ENCODE measurements around the gene RMRP.
A peak's percentile ranks its signal among the peaks of the same experiment; 100 is the strongest.
"Not testable (repeated sequence)": the region's sequence is repeated elsewhere in the genome, so short reads cannot be mapped to it uniquely, and the experiment has no call there.

RMRP gene

DNA sequence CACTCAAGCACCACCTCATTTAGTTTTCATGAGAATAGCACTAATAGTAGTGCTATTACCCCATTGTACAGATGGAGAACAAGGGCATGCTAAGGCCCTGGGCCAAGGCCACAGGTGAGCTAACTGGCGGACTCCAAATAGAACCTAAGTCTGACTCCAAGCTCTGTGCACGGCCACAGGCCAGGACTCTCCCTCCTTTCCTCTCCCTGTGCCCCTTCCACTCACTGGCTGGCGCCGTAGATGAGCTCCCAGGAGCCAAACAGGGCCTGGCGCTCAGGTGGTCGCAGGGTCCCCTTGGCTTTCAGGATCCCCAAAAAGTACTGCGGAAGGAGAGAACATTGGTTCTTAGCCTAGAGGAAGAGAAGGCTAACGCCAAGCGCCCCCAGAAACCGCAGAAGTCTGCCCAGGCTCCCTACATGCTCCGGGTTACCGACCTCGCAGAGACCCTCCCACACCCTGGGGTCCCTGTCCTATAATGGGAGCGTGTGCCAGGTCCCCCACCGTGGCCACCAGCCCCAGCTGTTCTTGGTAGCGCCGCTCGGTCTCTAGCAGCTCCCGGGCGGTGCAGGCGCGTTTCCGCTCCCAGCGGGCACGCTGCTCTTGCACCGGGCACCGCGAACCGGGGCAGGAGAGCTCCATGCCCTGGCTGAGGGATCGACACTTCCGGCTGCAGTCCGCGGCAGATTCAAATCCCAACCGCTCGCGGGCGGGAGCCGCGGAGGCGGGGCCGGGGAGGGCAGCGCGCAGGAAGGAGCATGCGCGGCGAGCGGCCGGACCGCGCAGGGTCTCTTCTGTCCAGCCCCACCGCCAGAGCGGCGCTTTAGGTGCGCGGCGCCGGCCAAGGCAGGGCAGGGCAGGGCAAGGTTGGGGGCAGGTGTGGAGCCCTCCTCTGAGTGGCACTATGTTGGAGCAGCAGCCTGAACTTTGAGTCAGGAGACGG, 7.0 kb upstream of the RMRP start, which contains the start of gene ARHGEF39:
Gene ARHGEF39, minus strand, starts transcription at position 665 of the 940 bp plus-strand sequence. Its CDS starts 26 bp downstream, at position 639.
- peak; percentile 73 for DNase-seq

GRCh38 chr9:35662437-35662836, 4.6 kb upstream of the RMRP start:
- DNase-seq, result no peak

DNA sequence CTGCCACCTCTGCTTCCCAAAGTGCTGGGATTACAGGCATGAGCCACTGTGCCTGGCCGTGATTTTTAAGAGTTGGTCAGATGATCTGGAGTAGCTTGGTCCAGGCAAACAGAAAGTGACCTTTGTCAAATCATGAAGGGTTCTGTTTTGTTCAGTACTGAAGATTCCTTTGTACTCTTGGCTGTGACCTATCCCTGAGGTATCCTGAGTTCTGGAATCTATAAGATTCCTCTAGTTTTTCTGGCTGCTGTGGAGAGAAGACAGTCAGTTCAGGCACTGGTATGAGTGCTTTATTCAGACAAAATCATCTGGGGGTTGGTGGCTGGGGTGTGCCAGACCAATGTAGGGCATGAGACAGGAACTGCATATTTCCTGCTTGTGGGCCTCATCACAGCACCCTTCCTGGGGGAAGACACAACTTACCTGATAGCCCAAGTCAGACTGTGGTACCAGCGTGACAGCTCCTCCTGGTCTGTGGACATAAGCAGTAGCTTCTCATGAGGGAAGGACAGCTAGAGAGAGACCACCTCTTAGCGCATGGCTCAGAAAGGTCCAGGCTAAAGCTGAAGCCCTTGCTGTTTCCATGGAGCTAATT, 4.0 kb upstream of the RMRP start:
- peak; percentile 26 for DNase-seq

DNA sequence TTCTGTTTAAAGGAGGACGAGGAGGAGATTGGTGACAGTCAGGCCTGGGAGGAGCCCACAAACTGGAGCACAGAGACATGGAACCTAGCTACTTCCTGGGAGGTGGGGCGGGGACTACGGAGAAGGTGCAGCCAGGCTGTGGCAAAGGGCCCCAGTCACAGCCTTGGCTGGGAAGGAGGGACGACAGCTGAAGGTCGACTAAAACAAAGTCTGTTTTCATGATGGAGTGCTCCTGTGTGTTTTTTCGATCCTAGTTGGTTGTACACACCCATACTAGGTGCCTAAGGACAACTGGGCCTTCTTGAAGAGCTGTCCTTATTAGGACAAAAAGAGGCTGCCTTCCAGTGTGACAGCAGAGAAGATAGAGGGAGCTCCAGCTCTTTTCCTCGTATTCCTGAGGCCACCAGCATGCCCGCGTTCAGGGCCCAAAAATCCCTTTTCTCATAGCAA, 3.2 kb upstream of the RMRP start:
- no peak for DNase-seq

GRCh38 chr9:35659340-35659739, 1.5 kb upstream of the RMRP start:
- DNase-seq, result no peak

- no peak for DNase-seq
These were observed 1.1 kb upstream of the RMRP start for GRCh38 chr9:35658968-35659220.

DNA sequence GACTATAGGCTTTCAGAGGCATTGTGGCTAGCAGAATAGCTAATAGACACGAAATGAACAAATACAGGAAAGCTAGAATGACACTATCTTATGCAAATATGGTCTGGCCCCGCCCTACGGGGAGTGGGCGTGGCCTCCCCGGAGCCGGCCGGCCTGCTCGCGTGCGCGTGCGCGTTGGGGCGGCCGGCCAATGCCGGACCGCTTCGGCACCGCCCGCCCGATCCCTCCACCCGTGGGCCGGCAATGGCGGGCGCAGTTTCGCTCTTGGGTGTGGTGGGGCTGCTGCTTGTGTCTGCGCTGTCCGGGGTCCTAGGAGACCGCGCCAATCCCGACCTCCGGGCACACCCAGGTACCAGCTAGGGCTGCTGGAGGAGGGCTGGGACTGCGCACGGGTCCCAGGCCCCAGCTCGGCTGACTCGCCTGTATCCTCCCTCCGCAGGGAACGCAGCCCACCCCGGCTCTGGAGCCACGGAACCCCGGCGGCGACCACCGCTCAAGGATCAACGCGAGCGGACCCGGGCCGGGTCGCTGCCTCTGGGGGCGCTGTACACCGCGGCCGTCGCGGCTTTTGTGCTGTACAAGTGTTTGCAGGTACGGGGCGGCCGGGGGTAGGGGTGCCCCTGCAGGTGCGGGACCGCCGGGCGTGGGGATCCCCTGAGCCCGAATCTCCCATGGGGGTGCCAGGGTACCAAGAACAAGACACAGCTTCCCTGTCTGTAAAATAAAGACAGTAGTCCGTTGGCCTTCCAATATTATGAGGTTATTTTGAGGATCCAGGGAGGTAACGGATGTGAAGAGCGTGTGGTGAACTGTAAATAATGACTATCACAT, 533 bp upstream of the RMRP start, which contains the start of gene CCDC107:
Gene CCDC107, plus strand, starts transcription at position 156 of the 831 bp plus-strand sequence. Its CDS starts 88 bp downstream, at position 244.
- DNase-seq, result peak; percentile 81

- DNase-seq, result no peak
These were observed 831 bp downstream of the RMRP start for GRCh38 chr9:35656831-35657545.

- DNase-seq, result no peak
These were observed 1.5 kb downstream of the RMRP start for GRCh38 chr9:35656348-35656747.

DNA sequence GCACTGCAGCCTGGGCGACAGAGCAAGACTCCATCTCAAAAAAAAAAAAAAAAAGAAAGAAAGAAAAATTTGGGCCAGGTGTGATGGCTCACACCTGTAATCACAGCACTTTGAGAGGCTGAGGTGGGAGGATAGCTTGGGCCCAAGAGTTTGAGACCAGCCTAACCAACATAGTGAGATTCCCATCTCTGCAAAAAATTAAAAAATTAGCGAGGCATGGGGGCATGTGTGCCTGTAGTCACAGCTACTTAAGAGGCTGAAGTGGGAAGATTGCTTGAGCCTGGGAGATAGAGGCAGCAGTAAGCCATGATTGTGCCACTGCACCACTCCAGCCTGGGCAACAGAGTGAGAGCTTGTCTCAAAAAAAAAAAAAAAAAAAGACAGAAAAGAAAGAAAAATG, 4.2 kb downstream of the RMRP start:
- DNase-seq, result no peak

DNA sequence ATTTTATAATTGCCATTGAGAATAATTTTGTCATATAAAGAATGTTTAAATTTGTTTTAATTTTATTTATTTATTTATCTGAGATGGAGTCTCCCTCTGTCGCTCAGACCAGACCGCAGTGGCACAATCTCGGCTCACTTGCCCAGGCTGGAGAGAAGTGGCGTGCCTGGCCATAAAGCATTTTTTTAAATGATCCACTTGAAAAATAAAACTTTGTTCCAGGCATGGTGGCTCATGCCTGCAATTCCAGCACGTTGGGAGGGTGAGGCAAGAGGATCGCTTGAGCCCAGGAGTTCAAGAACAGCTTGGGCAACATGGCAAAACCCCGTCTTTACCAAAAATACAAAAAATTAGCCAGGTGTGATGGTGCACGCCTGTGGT, 5.0 kb downstream of the RMRP start:
- DNase-seq, result no peak

- no peak for DNase-seq
These were observed 5.6 kb downstream of the RMRP start for GRCh38 chr9:35651956-35652828.

DNA sequence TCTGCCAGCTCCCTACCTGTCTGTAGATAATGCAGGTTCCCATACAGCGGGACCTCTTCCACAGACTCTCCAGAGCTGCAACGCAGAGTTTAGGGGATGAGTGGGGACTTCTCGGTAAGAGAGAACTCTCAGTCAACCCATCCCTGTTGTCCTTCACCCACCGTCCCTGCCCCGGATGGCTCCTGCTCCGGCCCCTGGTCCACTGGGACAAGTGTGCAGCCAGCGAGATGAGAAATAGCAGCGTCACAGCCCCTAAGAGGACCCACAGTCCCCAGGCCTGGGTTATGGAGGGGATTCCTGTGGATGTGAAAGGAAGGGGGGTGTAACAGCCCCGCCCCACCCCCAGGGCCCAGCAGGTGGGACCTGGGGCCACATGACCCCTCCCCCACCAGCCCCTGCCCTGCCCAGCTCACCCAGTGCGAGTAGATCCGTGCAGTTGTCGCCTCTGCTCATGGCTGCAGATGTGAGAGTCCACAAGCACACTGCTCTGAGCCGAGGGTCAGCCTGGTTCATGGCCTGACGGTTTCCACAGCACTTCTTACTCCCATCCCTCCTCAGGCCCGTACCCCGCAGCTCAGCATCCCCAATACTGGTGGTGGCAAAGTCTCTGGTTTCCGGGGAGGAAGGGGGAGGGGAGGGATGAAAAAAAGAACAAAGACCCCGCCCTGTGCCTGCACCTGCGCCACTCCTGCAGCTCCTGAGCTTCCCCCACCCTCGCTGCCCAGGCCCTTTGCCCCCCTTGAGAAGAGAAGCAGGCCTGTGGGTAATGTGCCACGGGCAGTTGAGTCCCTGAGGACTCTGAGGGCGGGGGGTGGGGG, 7.3 kb downstream of the RMRP start, which contains the start of gene SIT1:
Gene SIT1, minus strand, starts transcription at position 591 of the 818 bp plus-strand sequence. Its CDS starts 78 bp downstream, at position 513.
- peak; percentile 30 for DNase-seq

GRCh38 chr9:35649431-35650340, 8.1 kb downstream of the RMRP start:
- DNase-seq, result peak; percentile 45

GRCh38 chr9:35646533-35647265, 11.1 kb downstream of the RMRP start:
- DNase-seq, result peak; percentile 91

DNA sequence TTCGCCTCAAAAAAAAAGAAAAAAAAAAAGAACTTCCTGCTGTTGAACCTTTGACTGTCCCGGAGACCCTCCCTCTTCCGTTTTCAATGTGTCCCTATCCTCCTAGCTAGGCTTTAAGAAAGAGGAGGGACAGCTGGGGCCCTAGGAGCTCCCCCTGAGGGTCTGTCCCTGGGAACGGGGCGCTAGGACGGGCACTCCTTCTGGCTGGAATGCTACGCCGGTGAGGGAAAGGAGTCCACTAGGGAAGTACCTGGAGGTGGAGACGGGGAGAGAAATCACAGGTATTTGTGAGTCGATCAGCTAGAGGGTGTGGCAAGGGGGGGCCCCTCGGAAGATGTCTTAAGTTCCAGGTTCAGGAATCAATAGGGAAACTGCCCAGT, 11.7 kb downstream of the RMRP start:
- no peak for DNase-seq

DNA sequence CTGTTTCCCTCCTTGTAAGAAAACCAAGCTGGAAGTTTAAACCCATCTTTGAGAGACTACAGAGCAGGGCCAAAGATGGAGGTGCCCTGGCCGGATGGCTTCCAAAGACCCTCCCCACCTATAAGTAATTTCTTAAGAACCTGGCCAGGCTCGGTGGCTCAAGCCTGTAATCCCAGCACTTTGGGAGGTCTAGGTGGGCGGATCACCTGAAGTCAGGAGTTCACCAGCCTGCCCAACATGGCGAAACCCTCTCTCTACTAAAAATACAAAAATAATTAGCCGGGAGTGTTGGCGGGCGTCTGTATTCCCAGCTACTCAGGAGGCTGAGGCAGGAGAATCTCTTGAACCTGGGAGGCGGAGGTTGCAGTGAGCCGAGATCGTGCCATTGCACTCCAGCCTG, 12.1 kb downstream of the RMRP start:
- DNase-seq, result not testable (repeated sequence)

DNA sequence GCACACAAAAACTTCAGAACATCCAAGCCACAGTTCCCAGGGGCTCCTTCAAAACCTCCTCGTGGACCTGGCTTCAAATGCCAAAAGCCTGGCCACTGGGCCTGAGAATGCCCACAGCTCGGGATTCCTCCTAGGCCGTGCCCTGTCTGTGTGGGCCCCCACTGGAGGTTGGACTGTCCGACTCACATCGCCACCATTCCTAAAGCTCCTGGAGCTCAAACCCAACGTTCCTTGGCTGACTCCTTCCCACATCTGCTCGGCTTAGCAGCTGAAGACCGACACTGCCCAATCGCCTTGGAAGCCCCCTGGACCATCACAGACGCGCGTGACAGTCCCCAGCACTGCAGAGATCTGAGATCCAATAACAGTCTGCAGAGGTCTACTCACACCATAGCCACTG, 14.8 kb downstream of the RMRP start:
- no peak for DNase-seq

DNA sequence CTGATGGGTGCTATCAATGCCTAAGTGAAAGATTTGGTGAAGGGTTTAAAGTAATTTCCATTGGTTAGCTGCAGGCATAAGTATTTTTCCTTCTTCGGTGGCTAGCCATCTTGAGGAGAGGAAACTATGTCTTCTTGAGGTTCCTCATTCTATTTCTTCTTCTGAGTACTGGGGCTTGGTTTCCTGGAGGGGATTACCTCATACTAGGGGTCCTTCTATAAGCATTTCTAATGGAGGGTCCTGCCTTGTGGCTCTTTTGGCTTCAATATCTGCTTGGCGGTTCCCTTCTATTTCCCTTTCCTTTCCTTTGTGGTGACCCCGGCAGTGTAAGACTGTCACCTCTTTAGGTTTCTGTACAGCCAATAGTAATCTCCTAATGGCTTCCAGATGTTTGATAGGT, 16.3 kb downstream of the RMRP start:
- DNase-seq, result not testable (repeated sequence)

All from stimulated activated CD4-positive, alpha-beta T cell treated with anti-CD3 and anti-CD28 coated beads, Interleukin-4, amount 100 ng/mL, for 24 hours (primary cell).